ENCODE data around the gene A4GALT.
"Not testable (repeated sequence)": the region's sequence is repeated elsewhere in the genome, so short reads cannot be mapped to it uniquely, and the experiment has no call there.

The A4GALT gene

GRCh38 chr22:42678894-42679293, 41.8 kb downstream of the A4GALT start:
- Histone ChIP-seq H3K4me3 (replicated peaks; ENCODE audit: low read depth, low read length) (no peak overlapping the region), H3K27me3 (replicated peaks; ENCODE audit: control insufficient read depth, insufficient read depth, low read length) (no peaks in the 10 kb centered on the region), H3K36me3 (ENCODE audit: control insufficient read depth, insufficient read depth, low read length) (no peaks in the 10 kb centered on the region)
- no peak for DNase-seq (ENCODE audit: extremely low read depth, insufficient read length)
- TF ChIP-seq CTCF (IDR thresholded peaks at IDR 0.05; ENCODE audit: insufficient read depth, low read length, poor library complexity, severe bottlenecking), result no peak

GRCh38 chr22:42677936-42678335, 42.7 kb downstream of the A4GALT start:
- not testable (repeated sequence) for H3K36me3 ChIP-seq (ENCODE audit: control insufficient read depth, insufficient read depth, low read length); H3K27me3 ChIP-seq (replicated peaks; ENCODE audit: control insufficient read depth, insufficient read depth, low read length); H3K4me3 ChIP-seq (replicated peaks; ENCODE audit: low read depth, low read length); DNase-seq (ENCODE audit: extremely low read depth, insufficient read length)

- DNase-seq (ENCODE audit: extremely low read depth, insufficient read length), result no peak
- H3K36me3 ChIP-seq (ENCODE audit: control insufficient read depth, insufficient read depth, low read length), result no peaks in the 10 kb centered on the region
- no peaks in the 10 kb centered on the region for H3K27me3 ChIP-seq (replicated peaks; ENCODE audit: control insufficient read depth, insufficient read depth, low read length)
- TF ChIP-seq CTCF (IDR thresholded peaks at IDR 0.05; ENCODE audit: insufficient read depth, low read length, poor library complexity, severe bottlenecking), result no peak
- no peak overlapping the region for H3K4me3 ChIP-seq (replicated peaks; ENCODE audit: low read depth, low read length)
Observed at GRCh38 chr22:42676059-42676607, 44.5 kb downstream of the A4GALT start.

- TF ChIP-seq CTCF (IDR thresholded peaks at IDR 0.05; ENCODE audit: insufficient read depth, low read length, poor library complexity, severe bottlenecking), result no peak
- Histone ChIP-seq H3K36me3 (ENCODE audit: control insufficient read depth, insufficient read depth, low read length) (no peaks in the 10 kb centered on the region), H3K27me3 (replicated peaks; ENCODE audit: control insufficient read depth, insufficient read depth, low read length) (no peaks in the 10 kb centered on the region), H3K4me3 (replicated peaks; ENCODE audit: low read depth, low read length) (no peak overlapping the region)
- DNase-seq (ENCODE audit: extremely low read depth, insufficient read length), result no peak
Observed at GRCh38 chr22:42673898-42674401, 46.7 kb downstream of the A4GALT start.

- not testable (repeated sequence) for H3K36me3 ChIP-seq (ENCODE audit: control insufficient read depth, insufficient read depth, low read length); H3K4me3 ChIP-seq (replicated peaks; ENCODE audit: low read depth, low read length); DNase-seq (ENCODE audit: extremely low read depth, insufficient read length); H3K27me3 ChIP-seq (replicated peaks; ENCODE audit: control insufficient read depth, insufficient read depth, low read length)
Observed at GRCh38 chr22:42673071-42673470, 47.6 kb downstream of the A4GALT start.

GRCh38 chr22:42670921-42671709, 49.6 kb downstream of the A4GALT start:
- DNase-seq (ENCODE audit: extremely low read depth, insufficient read length), result peak; percentile 63
- H3K4me3 ChIP-seq (replicated peaks; ENCODE audit: low read depth, low read length), result no peak overlapping the region
- no peaks in the 10 kb centered on the region for H3K27me3 ChIP-seq (replicated peaks; ENCODE audit: control insufficient read depth, insufficient read depth, low read length)
- TF ChIP-seq CTCF (IDR thresholded peaks at IDR 0.05; ENCODE audit: insufficient read depth, low read length, poor library complexity, severe bottlenecking), result no peak
- no peaks in the 10 kb centered on the region for H3K36me3 ChIP-seq (ENCODE audit: control insufficient read depth, insufficient read depth, low read length)
